GM18861 (cell line): ENCODE data around the gene PSMA6.
"Not testable (repeated sequence)": the region's sequence is repeated elsewhere in the genome, so short reads cannot be mapped to it uniquely, and the experiment has no call there.

Experiments used
- ATAC-seq: cut with Tn5 transposase; IDR thresholded peaks from one replicate; pipeline ENCODE4 v1.9.1; 2021; ENCODE audit not compliant: unreplicated experiment

Gene PSMA6

DNA sequence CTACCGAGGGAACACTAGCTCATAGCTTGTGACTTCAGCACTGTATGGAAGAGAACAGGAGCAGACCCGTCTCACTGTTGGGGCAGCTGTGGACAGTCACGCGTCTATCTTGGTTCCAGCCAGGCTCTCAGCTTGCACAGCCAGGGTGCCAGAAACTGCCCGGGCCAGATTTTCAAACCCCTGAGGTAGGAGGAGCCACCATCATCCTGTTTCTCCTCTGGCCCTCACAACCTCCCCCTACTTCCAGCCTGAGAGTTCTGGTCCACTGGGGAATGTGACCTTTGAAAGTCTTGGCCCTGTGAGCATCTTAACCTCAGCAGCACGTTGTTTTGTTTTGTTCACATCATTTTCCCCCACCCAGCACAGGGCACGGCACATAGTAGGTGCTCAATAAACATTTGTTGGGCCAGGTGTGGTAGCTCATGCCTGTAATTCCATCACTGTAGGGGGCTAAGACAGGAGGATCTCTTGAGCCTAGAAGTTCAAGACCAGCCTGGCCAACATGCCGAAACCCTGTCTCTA, 50.4 kb downstream of the PSMA6 start:
- no peak for ATAC-seq

DNA sequence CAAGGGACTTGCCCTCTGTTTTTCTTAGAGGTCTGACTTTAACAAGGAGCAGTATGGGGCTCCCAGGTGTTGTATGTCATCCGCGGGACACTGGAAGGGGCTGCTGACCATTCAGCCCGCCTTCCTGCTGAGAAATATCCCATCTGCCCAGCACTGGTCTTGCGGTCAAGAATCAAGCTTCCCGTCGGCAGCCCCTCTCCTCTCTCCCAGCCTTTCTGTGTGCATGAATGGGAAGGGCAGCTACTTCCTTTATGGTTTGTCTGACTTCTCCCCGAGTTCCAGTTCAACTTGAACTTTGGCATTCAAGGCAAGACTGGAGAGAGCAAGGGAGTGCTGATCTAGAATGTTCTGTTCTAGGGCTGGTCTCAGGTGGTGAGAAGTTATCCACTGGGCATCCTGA, 51.5 kb downstream of the PSMA6 start:
- ATAC-seq = no peak

DNA sequence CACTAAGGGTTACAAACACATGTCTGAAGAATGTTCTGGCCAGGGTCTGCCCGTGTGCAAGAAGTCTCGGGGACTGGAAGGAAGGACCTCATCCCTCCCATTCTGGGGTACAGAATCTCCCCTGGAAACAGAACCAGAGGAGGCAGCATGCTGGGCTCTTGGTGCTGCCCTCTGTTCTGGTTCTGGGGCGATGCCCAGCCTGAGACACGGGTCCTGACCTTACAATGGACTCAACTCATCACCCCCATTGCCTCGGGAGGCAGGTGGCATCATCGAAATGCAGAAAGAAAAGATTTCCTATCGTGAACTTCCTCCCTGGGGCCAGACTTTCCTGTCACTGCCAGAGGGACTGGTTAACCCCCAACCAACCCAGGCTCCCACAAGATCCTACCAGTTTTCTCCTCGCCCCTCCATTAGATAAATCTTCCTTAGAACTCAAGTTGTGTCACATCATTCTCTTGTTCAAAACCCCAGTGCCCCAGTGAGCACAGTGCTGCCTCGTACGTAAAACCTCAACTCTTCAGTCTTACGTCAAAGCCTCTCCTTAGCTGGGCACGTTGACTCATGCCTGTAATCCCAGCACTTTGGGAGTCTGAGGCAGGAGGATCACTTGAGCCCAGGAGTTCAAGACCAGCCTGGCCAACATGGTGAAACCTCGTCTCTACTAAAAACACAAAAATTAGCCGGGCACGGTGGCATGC, 52.1 kb downstream of the PSMA6 start:
- ATAC-seq = no peak

DNA sequence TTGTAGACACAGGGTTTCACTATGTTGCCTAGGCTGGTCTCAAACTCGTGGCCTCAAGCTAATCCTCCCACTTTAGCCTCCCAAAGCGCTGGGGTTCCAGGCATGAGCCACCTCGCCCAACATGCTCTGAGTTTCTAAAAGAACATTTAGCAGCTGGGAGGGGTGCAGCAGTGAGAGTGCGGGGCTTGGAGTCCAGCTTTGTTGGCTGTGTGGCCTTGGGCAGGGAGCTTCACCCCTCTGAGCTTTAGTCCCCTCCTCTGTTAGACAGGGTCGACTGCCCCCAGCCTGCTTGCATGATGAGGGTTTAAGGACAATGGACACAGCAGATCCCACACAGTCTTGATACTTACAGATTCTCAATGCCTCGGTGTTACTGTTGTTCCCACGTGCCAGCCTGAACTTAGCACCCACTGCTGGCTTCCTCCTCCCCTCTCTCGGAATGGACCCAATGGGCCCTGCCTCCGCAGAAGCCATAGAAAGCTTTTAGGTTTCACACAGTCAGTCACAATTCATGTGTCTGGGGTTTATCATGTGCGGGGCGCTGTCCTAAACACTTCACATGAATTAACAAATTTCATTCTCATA, 54.6 kb downstream of the PSMA6 start:
- no peak for ATAC-seq

DNA sequence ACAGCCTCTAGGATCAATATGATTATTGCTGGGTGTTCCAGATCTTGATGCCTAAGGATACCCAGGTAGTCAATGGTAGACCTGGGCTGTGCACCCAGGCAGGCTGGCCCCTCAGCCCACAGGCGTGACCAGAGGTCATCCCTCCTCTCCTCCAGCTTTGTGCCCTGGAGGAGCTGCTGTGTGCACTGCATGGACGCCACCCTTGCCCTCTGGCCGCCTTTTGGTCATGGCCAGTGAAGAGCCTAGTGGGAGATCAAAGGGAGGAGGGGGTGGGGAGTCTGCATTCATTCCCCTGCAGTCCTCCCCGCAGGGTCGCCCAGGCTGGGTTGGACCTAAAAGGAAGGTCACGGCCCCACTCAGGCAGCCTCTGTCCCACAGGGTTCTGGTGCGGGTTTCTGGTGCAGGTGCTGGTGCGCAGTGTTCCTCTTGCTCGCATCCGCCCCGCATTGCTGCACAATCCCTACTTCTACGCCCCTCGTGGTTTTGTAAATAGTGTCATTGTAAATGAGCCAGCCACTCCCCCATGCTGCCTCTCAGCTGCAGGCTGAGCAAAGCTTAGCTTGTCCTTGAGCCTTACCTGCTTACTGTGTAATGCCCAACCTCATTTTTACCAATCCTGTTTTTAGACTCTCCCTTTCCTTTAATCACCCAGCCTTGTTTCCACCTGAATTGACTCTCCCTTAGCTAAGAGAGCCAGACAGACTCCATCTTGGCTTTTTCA, 55.3 kb downstream of the PSMA6 start:
- no peak for ATAC-seq

DNA sequence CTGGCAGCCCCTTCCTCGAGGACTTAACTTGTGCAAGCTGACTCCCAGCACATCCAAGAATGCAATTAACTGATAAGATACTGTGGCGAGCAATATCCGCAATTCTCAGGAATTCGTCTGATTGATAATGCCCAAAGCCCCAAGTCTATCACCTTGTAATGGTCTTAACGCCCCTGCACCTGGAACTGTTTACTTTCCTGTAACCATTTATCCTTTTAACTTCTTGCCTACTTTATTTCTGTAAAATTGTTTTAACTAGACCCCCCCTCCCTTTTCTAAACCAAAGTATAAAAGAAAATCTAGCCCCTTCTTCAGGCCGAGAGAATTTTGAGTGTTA, 55.8 kb downstream of the PSMA6 start:
- not testable (repeated sequence) for ATAC-seq

DNA sequence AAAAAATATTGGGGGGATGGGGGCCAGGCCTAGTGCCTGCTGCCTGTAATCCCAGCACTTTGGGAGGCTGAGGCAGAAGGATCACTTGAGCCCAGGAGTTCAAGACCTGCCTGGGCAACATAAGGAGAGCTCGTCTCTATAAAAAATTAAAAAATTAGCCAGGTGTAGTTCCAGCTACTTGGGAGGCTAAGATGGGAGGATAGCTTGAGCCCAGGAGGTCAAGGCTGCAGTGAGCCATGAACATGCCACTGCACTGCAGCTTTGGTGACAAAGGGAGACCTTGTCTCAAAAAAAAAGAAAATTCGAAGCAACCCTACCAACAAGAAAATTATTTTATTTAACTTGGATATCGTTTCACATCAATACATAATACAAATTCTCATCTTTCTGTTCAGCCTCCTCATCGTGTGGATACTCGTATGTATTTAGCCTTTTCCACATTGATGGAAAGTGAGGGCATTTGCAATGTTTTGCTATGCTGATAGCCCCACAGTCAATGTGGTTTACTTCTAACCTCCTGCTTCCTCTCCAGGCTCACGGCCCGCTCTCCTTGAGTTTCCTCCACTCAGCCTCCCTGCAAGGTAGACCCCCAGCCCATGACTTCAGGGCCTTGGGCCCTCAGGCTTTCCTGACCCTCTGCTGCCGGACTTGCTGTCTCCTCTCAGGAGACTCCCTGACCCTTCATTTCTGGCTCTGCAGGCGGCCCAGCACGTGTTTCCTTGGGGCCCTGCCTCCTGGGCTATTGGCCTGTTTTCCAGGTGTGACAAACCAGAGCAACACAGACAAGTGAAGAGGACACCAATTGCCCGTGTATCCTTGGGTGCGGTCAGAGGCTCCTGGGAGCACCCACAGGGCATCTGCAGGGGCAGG, 57.5 kb downstream of the PSMA6 start:
- no peak for ATAC-seq

DNA sequence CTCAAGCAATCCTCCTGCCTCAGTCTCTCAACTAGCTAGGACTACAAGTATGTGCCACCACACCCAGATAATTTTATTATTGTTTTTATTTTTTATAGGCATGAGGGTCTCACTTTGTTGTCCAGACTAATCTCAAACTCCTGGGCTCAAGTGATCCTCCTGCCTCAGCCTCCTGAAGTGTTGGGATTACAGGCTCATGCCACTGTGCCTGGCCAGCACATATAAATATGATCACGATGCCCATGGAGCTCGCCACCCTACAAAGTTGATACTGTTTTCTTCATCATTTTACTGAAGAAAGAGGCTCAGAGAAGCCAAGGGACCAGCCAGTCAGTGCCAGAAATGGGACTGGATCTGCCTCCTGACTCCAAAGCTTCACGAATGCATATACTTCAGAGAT, 59.3 kb downstream of the PSMA6 start:
- ATAC-seq = no peak

DNA sequence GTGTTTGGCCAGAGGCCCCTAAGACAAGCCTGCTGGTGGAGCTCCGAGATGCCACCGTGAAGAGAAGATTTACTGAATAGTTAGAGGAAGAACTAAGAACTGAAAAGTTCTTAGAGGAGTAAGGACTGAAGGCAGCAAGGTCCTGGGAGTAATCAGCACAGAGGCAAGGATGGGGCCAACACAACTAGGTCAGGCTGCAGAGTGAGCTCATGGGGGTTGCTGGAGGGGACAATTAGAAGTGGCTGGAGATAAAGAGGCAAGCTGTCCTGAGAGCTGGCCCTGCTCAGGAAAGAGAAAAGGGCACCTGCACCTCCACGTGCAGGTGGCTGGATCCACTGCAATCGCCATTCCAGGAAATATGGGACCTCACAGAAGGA, 59.7 kb downstream of the PSMA6 start:
- no peak for ATAC-seq

DNA sequence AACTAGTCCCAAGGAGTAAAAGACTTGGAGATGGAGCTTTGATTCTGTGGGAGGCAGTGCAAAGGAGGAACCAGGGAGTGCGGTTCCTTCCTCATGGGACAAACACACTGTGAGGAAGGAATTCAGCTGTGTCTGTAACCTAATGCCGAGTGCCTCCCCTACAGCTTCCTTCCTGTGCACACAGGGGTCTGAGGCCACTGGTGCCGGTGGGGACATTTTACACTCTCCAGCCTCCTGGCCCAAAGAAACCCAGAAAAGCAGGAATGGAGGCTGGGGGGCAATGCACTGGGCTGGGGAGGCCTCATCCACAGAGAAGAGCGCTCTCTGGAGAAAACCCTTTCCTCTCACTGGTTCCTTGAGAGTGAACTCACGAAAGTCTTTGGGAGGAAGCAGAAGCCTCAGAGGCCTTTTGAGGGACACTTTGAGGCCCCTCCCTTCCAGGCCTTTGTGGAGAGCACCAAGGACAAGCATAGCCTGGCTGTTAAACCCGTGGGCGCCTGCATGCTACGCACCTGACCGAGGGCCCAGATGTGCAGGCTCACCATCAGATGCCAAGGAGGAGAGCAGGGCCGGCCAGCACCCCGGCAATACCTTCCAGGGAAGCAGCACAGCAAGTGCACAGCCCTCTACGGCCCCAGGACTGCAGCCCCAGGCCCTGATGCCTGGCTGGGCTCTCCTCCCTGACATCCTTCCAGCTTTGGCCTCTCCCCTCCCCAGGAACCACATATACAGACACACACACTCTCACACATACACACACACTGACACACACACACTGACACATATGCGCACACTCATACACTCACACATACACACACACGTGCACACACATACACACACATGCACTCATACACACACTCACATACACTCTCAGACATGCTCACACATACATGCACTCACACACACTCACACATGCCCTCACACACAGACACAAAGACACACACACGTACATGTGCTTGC, 60.4 kb downstream of the PSMA6 start:
- ATAC-seq = no peak

DNA sequence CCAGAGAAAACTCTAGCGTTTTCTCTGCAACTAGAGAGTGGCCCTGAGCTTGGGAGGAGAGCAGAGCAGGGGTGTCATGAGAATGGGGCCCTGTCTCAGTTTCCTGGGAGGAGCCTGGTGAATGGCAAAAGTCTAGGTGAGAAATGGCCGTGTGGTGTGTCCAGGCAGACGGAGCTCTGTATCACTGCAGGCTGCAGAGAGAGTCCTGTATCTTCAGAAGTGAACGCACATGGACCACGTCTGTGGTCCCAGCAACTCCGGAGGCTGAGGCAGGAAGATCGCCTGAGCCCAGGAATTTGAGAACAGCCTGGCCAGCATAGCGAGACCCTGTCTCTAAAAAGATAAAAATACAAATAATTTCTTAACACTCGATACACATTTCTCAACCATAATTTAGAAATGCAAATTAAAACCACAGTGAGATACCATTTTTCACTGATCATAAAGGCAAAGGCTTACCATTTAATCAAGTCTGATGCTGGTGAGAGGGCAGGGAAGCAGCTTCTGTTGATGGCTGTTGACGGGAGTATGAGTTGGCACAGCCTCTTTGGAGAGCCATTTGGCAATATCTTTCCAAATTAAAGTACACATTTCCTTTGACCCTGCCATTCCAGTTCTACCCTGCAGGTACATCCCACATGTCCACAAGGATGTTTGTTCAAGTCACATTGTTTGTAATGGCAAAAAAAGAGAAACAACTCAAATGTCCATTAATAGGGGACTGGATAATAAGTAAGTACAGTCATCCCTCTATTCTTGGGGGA, 61.4 kb downstream of the PSMA6 start:
- no peak for ATAC-seq

DNA sequence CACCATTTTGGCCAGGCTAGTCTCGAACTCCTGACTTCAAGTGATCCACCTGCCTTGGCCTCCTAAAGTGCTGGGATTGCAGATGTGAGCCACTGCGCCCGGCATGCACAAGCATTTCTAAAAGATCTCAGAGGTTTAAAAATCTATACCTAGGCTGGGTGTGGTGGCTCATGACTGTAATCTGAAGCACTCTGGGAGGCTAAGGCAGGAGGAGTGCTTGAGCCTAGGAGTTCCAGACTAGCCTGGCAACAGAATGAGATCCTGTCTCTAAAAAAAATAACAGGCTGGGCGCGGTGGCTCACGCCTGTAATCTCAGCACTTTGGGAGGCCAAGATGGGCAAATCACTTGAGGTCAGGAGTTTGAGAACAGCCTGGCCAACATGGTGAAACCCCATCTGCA, 63.1 kb downstream of the PSMA6 start:
- not testable (repeated sequence) for ATAC-seq

DNA sequence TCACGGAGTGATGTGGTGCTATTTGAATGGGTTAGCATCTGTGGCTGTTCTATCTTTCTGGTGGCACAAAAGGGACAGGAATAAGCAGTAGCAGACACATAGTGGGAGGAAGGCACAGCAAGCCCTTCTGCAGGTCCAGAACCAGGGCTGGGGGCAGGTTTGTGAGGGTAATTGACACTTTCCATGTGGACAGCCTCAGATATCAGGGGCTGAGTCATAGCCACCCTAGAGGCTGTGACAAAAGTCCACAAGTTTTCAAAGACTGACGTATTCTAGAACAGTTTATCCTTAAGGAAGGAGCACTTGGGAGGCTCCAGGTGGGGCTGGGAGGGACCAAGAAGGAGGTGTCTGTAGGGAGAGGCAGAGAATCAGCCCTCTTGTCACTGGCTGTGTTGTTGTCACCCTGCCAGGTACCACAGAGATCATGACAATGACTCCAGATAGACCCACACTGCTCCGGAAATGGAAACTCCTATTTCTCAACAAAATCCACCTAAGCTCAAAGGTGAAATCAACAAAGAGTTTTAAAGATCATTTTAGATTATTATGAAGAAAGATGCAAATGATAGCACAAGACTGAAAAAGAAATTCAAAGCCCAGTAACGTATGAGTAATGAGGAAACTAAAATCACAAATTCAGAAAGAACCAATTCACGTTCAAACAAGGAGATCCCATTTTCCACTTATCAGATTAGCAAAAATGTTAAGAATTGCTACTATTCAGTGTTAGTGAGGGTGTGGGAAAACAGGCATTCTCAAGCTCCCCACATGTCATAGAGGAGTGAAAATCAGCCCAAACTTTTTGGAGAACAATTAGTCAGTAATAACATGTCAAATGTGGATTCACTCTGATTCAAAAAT, 64.0 kb downstream of the PSMA6 start:
- ATAC-seq = peak; percentile 37

DNA sequence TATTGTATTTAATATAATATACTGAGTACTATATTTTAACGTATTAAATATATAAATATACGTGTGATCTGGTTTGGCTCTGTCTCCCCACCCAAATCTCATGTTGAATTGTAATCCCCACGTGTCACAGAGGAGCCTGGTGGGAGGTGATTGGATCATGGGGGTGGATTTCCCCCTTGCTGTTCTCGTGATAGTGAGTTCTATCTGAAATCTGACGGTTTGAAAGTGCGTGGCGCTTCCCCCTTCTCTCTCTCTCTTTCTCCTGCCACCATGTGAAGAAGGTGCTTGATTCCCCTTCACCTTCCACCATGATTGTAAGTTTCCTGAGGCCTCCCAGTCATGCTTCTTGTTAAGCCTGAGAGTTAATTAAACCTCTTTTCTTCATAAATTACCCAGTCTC, 67.5 kb downstream of the PSMA6 start:
- not testable (repeated sequence) for ATAC-seq

DNA sequence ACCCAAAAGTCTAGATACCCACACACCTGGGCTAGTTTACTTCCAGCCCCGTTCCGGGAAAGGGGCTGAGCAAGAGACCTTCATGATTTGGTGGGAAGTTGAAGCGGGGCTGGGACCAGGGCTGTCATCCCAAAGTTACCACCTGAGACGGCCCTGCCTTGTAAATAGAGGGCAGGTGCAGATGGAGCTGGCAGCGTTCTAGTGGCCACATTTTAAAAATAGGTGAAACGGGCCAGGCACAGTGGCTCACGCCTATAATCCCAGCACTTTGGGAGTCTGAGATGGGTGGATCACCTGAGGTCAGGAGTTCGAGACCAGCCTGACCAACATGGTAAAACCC, 68.9 kb downstream of the PSMA6 start:
- ATAC-seq = no peak

DNA sequence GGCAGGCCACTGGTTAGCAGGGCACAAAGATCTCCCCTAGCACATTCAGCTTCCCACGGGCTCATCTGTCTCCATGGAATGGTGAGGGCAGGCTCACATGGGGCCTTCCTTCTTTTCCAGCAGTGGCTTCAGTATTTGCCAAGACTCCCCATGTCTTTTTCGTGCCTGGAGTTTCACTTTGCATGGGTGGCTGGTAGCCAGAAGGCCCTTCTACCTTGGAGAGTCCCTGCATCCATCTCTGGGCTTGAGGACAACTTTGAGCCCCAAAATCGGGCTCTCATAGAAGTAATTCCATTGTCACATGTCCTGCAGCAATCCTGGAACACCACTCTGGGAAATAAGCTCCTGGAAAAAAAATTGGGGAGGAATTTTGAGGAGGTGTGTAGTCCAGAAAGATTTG, 70.3 kb downstream of the PSMA6 start:
- ATAC-seq = no peak

DNA sequence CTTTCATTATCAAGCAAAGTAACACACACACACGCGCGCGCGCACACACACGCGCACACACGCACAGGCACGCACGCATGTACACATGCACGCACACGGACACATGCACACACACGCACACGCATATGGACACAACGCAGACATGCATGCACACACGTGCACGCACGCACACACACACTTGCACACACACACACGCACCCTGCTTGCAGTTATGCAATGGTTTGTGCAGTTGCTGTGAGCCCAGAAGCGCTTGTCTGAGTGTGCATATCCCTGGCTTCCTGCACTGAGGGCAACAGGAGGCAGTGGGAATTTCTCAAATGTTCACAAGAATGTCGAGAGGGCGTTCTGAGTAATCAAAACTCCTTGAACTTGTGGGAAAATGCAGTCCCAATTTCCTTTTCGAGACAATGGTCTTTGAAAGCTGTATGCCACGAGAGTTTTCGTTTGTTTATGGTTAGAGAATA, 70.8 kb downstream of the PSMA6 start:
- ATAC-seq = no peak
